Measurements from ENCODE around the gene SMARCA2.

Gene SMARCA2

GRCh38 chr9:2014696-2015580 is at the start of gene SMARCA2:
SMARCA2 (plus strand) TSS chr9:2015347; CDS start chr9:2029023, 13,676 bp downstream.
- Histone ChIP-seq H3K27me3 (ENCODE audit: control insufficient read depth, insufficient read depth, low read length) (peaks cover 6% of the 10 kb centered on the region), H3K4me1 (ENCODE audit: control insufficient read depth, insufficient read depth, low read length) (peaks cover 6% of the 10 kb centered on the region), H3K9ac (ENCODE audit: low read length) (peak within 1 kb of the TSS; percentile 88)

GRCh38 chr9:1966725-1967366 is 48.3 kb upstream of the SMARCA2 start:
- no peak overlapping the region for H3K9ac ChIP-seq (ENCODE audit: low read length)
- H3K27me3 ChIP-seq (ENCODE audit: control insufficient read depth, insufficient read depth, low read length) = no peaks in the 10 kb centered on the region
- H3K4me1 ChIP-seq (ENCODE audit: control insufficient read depth, insufficient read depth, low read length) = no peaks in the 10 kb centered on the region

More at GRCh38 chr9:2014696-2015580, at the start of gene SMARCA2:
- Histone ChIP-seq H3K9me3 (ENCODE audit: control insufficient read depth, low read length) (no peaks in the 10 kb centered on the region), H3K36me3 (ENCODE audit: control insufficient read depth, insufficient read depth, low read length) (no peaks in the 10 kb centered on the region), H3K4me3 (ENCODE audit: low read length) (peak within 1 kb of the TSS; percentile 83)

GRCh38 chr9:1969160-1969559 is 46.0 kb upstream of the SMARCA2 start:
- Histone ChIP-seq H3K9ac (ENCODE audit: low read length) (no peak overlapping the region), H3K27me3 (ENCODE audit: control insufficient read depth, insufficient read depth, low read length) (no peaks in the 10 kb centered on the region), H3K4me3 (ENCODE audit: low read length) (no peak overlapping the region), H3K4me1 (ENCODE audit: control insufficient read depth, insufficient read depth, low read length) (no peaks in the 10 kb centered on the region), H3K9me3 (ENCODE audit: control insufficient read depth, low read length) (no peaks in the 10 kb centered on the region), H3K36me3 (ENCODE audit: control insufficient read depth, insufficient read depth, low read length) (no peaks in the 10 kb centered on the region)

More at GRCh38 chr9:1966725-1967366, 48.3 kb upstream of the SMARCA2 start:
- Histone ChIP-seq H3K4me3 (ENCODE audit: low read length) (no peak overlapping the region), H3K9me3 (ENCODE audit: control insufficient read depth, low read length) (no peaks in the 10 kb centered on the region), H3K36me3 (ENCODE audit: control insufficient read depth, insufficient read depth, low read length) (no peaks in the 10 kb centered on the region)

- no peaks in the 10 kb centered on the region for H3K4me1 ChIP-seq (ENCODE audit: control insufficient read depth, insufficient read depth, low read length)
- no peaks in the 10 kb centered on the region for H3K27me3 ChIP-seq (ENCODE audit: control insufficient read depth, insufficient read depth, low read length)
- H3K36me3 ChIP-seq (ENCODE audit: control insufficient read depth, insufficient read depth, low read length) = no peaks in the 10 kb centered on the region
- H3K4me3 ChIP-seq (ENCODE audit: low read length) = no peak overlapping the region
- no peak overlapping the region for H3K9ac ChIP-seq (ENCODE audit: low read length)
- no peaks in the 10 kb centered on the region for H3K9me3 ChIP-seq (ENCODE audit: control insufficient read depth, low read length)
Measured at GRCh38 chr9:1969898-1970297, 45.2 kb upstream of the SMARCA2 start.

- H3K9ac ChIP-seq (ENCODE audit: low read length) = no peak overlapping the region
- no peak overlapping the region for H3K4me3 ChIP-seq (ENCODE audit: low read length)
- no peaks in the 10 kb centered on the region for H3K9me3 ChIP-seq (ENCODE audit: control insufficient read depth, low read length)
- no peaks in the 10 kb centered on the region for H3K36me3 ChIP-seq (ENCODE audit: control insufficient read depth, insufficient read depth, low read length)
- no peaks in the 10 kb centered on the region for H3K27me3 ChIP-seq (ENCODE audit: control insufficient read depth, insufficient read depth, low read length)
- no peaks in the 10 kb centered on the region for H3K4me1 ChIP-seq (ENCODE audit: control insufficient read depth, insufficient read depth, low read length)
Measured at GRCh38 chr9:1972672-1973071, 42.5 kb upstream of the SMARCA2 start.

- H3K9ac ChIP-seq (ENCODE audit: low read length) = no peak overlapping the region
- no peak overlapping the region for H3K4me3 ChIP-seq (ENCODE audit: low read length)
- no peaks in the 10 kb centered on the region for H3K36me3 ChIP-seq (ENCODE audit: control insufficient read depth, insufficient read depth, low read length)
- no peaks in the 10 kb centered on the region for H3K4me1 ChIP-seq (ENCODE audit: control insufficient read depth, insufficient read depth, low read length)
- no peaks in the 10 kb centered on the region for H3K27me3 ChIP-seq (ENCODE audit: control insufficient read depth, insufficient read depth, low read length)
- no peaks in the 10 kb centered on the region for H3K9me3 ChIP-seq (ENCODE audit: control insufficient read depth, low read length)
Measured at GRCh38 chr9:1977026-1977425, 38.1 kb upstream of the SMARCA2 start.

GRCh38 chr9:1978941-1979340 is 36.2 kb upstream of the SMARCA2 start:
- Histone ChIP-seq H3K27me3 (ENCODE audit: control insufficient read depth, insufficient read depth, low read length) (no peaks in the 10 kb centered on the region), H3K9me3 (ENCODE audit: control insufficient read depth, low read length) (no peaks in the 10 kb centered on the region), H3K36me3 (ENCODE audit: control insufficient read depth, insufficient read depth, low read length) (no peaks in the 10 kb centered on the region), H3K4me1 (ENCODE audit: control insufficient read depth, insufficient read depth, low read length) (no peaks in the 10 kb centered on the region), H3K9ac (ENCODE audit: low read length) (no peak overlapping the region), H3K4me3 (ENCODE audit: low read length) (no peak overlapping the region)

- Histone ChIP-seq H3K4me1 (ENCODE audit: control insufficient read depth, insufficient read depth, low read length) (no peaks in the 10 kb centered on the region), H3K9ac (ENCODE audit: low read length) (no peak overlapping the region), H3K36me3 (ENCODE audit: control insufficient read depth, insufficient read depth, low read length) (no peaks in the 10 kb centered on the region), H3K4me3 (ENCODE audit: low read length) (no peak overlapping the region), H3K27me3 (ENCODE audit: control insufficient read depth, insufficient read depth, low read length) (no peaks in the 10 kb centered on the region), H3K9me3 (ENCODE audit: control insufficient read depth, low read length) (no peaks in the 10 kb centered on the region)
Measured at GRCh38 chr9:1979741-1980367, 35.3 kb upstream of the SMARCA2 start.

GRCh38 chr9:1980387-1980786 is 34.8 kb upstream of the SMARCA2 start:
- no peaks in the 10 kb centered on the region for H3K9me3 ChIP-seq (ENCODE audit: control insufficient read depth, low read length)
- no peak overlapping the region for H3K9ac ChIP-seq (ENCODE audit: low read length)
- no peaks in the 10 kb centered on the region for H3K36me3 ChIP-seq (ENCODE audit: control insufficient read depth, insufficient read depth, low read length)
- H3K4me3 ChIP-seq (ENCODE audit: low read length) = no peak overlapping the region
- H3K4me1 ChIP-seq (ENCODE audit: control insufficient read depth, insufficient read depth, low read length) = no peaks in the 10 kb centered on the region
- H3K27me3 ChIP-seq (ENCODE audit: control insufficient read depth, insufficient read depth, low read length) = no peaks in the 10 kb centered on the region

- Histone ChIP-seq H3K9me3 (ENCODE audit: control insufficient read depth, low read length) (no peaks in the 10 kb centered on the region), H3K27me3 (ENCODE audit: control insufficient read depth, insufficient read depth, low read length) (no peaks in the 10 kb centered on the region), H3K4me3 (ENCODE audit: low read length) (no peak overlapping the region), H3K9ac (ENCODE audit: low read length) (no peak overlapping the region), H3K4me1 (ENCODE audit: control insufficient read depth, insufficient read depth, low read length) (no peaks in the 10 kb centered on the region), H3K36me3 (ENCODE audit: control insufficient read depth, insufficient read depth, low read length) (no peaks in the 10 kb centered on the region)
Measured at GRCh38 chr9:1982074-1982473, 33.1 kb upstream of the SMARCA2 start.

- Histone ChIP-seq H3K27me3 (ENCODE audit: control insufficient read depth, insufficient read depth, low read length) (no peaks in the 10 kb centered on the region), H3K4me1 (ENCODE audit: control insufficient read depth, insufficient read depth, low read length) (no peaks in the 10 kb centered on the region), H3K36me3 (ENCODE audit: control insufficient read depth, insufficient read depth, low read length) (no peaks in the 10 kb centered on the region), H3K9ac (ENCODE audit: low read length) (no peak overlapping the region), H3K9me3 (ENCODE audit: control insufficient read depth, low read length) (no peaks in the 10 kb centered on the region), H3K4me3 (ENCODE audit: low read length) (no peak overlapping the region)
Measured at GRCh38 chr9:1986341-1986740, 28.8 kb upstream of the SMARCA2 start.

- H3K4me3 ChIP-seq (ENCODE audit: low read length) = no peak overlapping the region
- no peaks in the 10 kb centered on the region for H3K4me1 ChIP-seq (ENCODE audit: control insufficient read depth, insufficient read depth, low read length)
- no peaks in the 10 kb centered on the region for H3K36me3 ChIP-seq (ENCODE audit: control insufficient read depth, insufficient read depth, low read length)
- H3K9ac ChIP-seq (ENCODE audit: low read length) = no peak overlapping the region
- no peaks in the 10 kb centered on the region for H3K27me3 ChIP-seq (ENCODE audit: control insufficient read depth, insufficient read depth, low read length)
- H3K9me3 ChIP-seq (ENCODE audit: control insufficient read depth, low read length) = no peaks in the 10 kb centered on the region
Measured at GRCh38 chr9:1989500-1989899, 25.6 kb upstream of the SMARCA2 start.

All from mucosa of stomach (tissue), 1 donor.